ENCODE data around the gene TEKT5.

DNA sequence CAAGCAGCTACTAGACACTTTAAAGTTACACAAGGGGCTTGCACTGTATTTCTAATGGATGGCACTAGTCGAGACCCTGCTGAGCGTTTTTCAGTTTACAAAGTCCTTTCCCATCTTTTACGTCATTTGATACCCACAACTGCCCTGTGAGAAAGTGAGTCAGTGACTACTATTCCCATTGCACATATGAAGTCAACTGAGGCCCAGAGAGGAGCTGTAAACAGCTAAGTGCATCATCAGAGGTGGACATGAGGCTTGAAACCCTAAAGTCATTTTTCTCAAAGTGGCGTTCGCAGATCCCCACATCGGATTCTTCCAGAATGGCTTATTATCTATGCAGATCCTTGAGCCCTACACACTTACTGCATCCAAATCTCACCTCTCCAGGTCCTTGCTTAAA, 50.6 kb downstream of the TEKT5 start:
- TF ChIP-seq RAD21 (IDR thresholded peaks at IDR 0.05; ENCODE audit: low read depth) (no peak), TCF12 (IDR thresholded peaks at IDR 0.05; ENCODE audit: low read depth) (no peak), YY1 (IDR thresholded peaks at IDR 0.05; ENCODE audit: low read depth) (no peak), TAF1 (IDR thresholded peaks at IDR 0.05; ENCODE audit: low read depth) (no peak), EP300 (IDR thresholded peaks at IDR 0.05; ENCODE audit: borderline replicate concordance) (no peak), TEAD4 (IDR thresholded peaks at IDR 0.05) (no peak), REST (IDR thresholded peaks at IDR 0.05; ENCODE audit: low read depth) (no peak), EGR1 (IDR thresholded peaks at IDR 0.05) (no peak), USF1 (IDR thresholded peaks at IDR 0.05) (no peak), FOXM1 (IDR thresholded peaks at IDR 0.05; ENCODE audit: borderline replicate concordance, low read depth) (no peak), CEBPB (IDR thresholded peaks at IDR 0.05) (no peak), NFIC (IDR thresholded peaks at IDR 0.05) (no peak), CREB1 (IDR thresholded peaks at IDR 0.05; ENCODE audit: low read depth) (no peak)
- TF ChIP-seq, protein P1, sequence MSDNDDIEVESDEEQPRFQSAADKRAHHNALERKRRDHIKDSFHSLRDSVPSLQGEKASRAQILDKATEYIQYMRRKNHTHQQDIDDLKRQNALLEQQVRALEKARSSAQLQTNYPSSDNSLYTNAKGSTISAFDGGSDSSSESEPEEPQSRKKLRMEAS (IDR thresholded peaks at IDR 0.05), result no peak

All from Ishikawa (cell line).